Nephron (organoid): Measurements from ENCODE around the gene GPX1.
"Not testable (repeated sequence)": the region's sequence is repeated elsewhere in the genome, so short reads cannot be mapped to it uniquely, and the experiment has no call there.

Experiments used
- H3K27ac Mint-ChIP-seq, 3 experiments: 2 replicates each; pipeline ENCODE4 v1.8.0; 2020; ENCODE audit warnings: mixed read lengths in 3 of 3, mild to moderate bottlenecking in 2 of 3, moderate library complexity in 1 of 3
- H3K27me3 Mint-ChIP-seq: 2 replicates; pipeline ENCODE4 v1.8.0; 2021; ENCODE audit warnings: low read depth, mild to moderate bottlenecking, moderate library complexity, mixed read lengths
- H3K36me3 Mint-ChIP-seq: 2 replicates; pipeline ENCODE4 v1.8.0; 2020; ENCODE audit warnings: low read depth, mixed read lengths
- H3K4me1 Mint-ChIP-seq: 2 replicates; pipeline ENCODE4 v1.8.0; 2020; ENCODE audit warnings: mixed read lengths
- H3K4me3 Mint-ChIP-seq, 3 experiments: 2 replicates each; pipeline ENCODE4 v1.8.0; 2020; ENCODE audit warnings: mild to moderate bottlenecking in 3 of 3, mixed read lengths in 3 of 3, moderate library complexity in 2 of 3
- H3K9me3 Mint-ChIP-seq: 2 replicates; pipeline ENCODE4 v1.8.0; 2020; ENCODE audit warnings: mixed read lengths
- CTCF ChIP-seq, 3 experiments: fragments of 200-600 bp; sonication (generic); IDR thresholded peaks; one replicate each; pipeline ENCODE4 v1.5.0; 2021; ENCODE audit warnings: antibody characterized with exemption in 3 of 3; ENCODE audit not compliant: unreplicated experiment in 3 of 3

GPX1 gene

GRCh38 chr3:49362561-49362960 is 4.4 kb upstream of the GPX1 start:
- Mint-ChIP-seq H3K9me3 (no peaks in the 10 kb centered on the region), H3K27me3 (no peaks in the 10 kb centered on the region), H3K4me3 (no peak overlapping the region), H3K36me3 (peaks cover 55% of the 10 kb centered on the region), H3K4me1 (peaks cover 11% of the 10 kb centered on the region), H3K27ac (peak overlapping the region in 1 of 3 experiments; percentile 39)
- TF ChIP-seq CTCF (IDR thresholded peaks at IDR 0.05; ENCODE audit: unreplicated experiment in 3 of 3) = no peak

- Mint-ChIP-seq H3K27me3 (no peaks in the 10 kb centered on the region), H3K4me1 (peaks cover 19% of the 10 kb centered on the region), H3K36me3 (peaks cover 52% of the 10 kb centered on the region), H3K9me3 (no peaks in the 10 kb centered on the region), H3K4me3 (peak overlapping the region; percentile 29 to 95 (median 93)), H3K27ac (peak overlapping the region; percentile 91 to 94 (median 91))
- TF ChIP-seq CTCF (IDR thresholded peaks at IDR 0.05; ENCODE audit: unreplicated experiment in 3 of 3) = no peak
Observed at GRCh38 chr3:49359623-49360022, 1.5 kb upstream of the GPX1 start.

- Mint-ChIP-seq H3K4me1 (peaks cover 19% of the 10 kb centered on the region), H3K9me3 (no peaks in the 10 kb centered on the region), H3K27ac (peak overlapping the region; percentile 91 to 94 (median 91)), H3K4me3 (peak overlapping the region; percentile 90 to 95 (median 93)), H3K27me3 (no peaks in the 10 kb centered on the region), H3K36me3 (peaks cover 56% of the 10 kb centered on the region)
- no peak for TF ChIP-seq CTCF (IDR thresholded peaks at IDR 0.05; ENCODE audit: unreplicated experiment in 3 of 3)
Observed at GRCh38 chr3:49358884-49359225, 702 bp upstream of the GPX1 start.

- H3K9me3 Mint-ChIP-seq, H3K27me3 Mint-ChIP-seq: not testable (repeated sequence)
- H3K4me1 Mint-ChIP-seq = peaks cover 19% of the 10 kb centered on the region
- H3K36me3 Mint-ChIP-seq = peaks cover 48% of the 10 kb centered on the region
- H3K4me3 Mint-ChIP-seq = peak overlapping the region; percentile 90 to 95 (median 93)
- peak overlapping the region; percentile 91 to 94 (median 94) for H3K27ac Mint-ChIP-seq
Observed at GRCh38 chr3:49357443-49358216, 523 bp downstream of the GPX1 start.

GRCh38 chr3:49357095-49357442 is 1.1 kb downstream of the GPX1 start:
- Mint-ChIP-seq H3K27ac (peak overlapping the region; percentile 91 to 94 (median 94)), H3K4me1 (peaks cover 19% of the 10 kb centered on the region), H3K4me3 (peak overlapping the region; percentile 90 to 95 (median 93)), H3K36me3 (peaks cover 43% of the 10 kb centered on the region)
- not testable (repeated sequence) for H3K27me3 Mint-ChIP-seq, H3K9me3 Mint-ChIP-seq

- Mint-ChIP-seq H3K36me3 (peaks cover 16% of the 10 kb centered on the region), H3K9me3 (no peaks in the 10 kb centered on the region), H3K27ac (peak overlapping the region in 2 of 3 experiments; percentile 58 to 70), H3K27me3 (no peaks in the 10 kb centered on the region), H3K4me1 (peaks cover 8% of the 10 kb centered on the region), H3K4me3 (no peak overlapping the region)
- TF ChIP-seq CTCF (IDR thresholded peaks at IDR 0.05; ENCODE audit: unreplicated experiment in 3 of 3) = no peak
Observed at GRCh38 chr3:49352890-49353421, 5.2 kb downstream of the GPX1 start.

GRCh38 chr3:49352281-49352680 is 5.9 kb downstream of the GPX1 start:
- no peak for TF ChIP-seq CTCF (IDR thresholded peaks at IDR 0.05; ENCODE audit: unreplicated experiment in 3 of 3)
- H3K27me3 Mint-ChIP-seq = no peaks in the 10 kb centered on the region
- peak overlapping the region; percentile 64 to 81 (median 69) for H3K27ac Mint-ChIP-seq
- H3K36me3 Mint-ChIP-seq = peaks cover 16% of the 10 kb centered on the region
- H3K4me1 Mint-ChIP-seq = peaks cover 8% of the 10 kb centered on the region
- no peaks in the 10 kb centered on the region for H3K9me3 Mint-ChIP-seq
- H3K4me3 Mint-ChIP-seq = no peak overlapping the region
